ENCODE results near the gene NOS1AP.

NOS1AP gene

DNA sequence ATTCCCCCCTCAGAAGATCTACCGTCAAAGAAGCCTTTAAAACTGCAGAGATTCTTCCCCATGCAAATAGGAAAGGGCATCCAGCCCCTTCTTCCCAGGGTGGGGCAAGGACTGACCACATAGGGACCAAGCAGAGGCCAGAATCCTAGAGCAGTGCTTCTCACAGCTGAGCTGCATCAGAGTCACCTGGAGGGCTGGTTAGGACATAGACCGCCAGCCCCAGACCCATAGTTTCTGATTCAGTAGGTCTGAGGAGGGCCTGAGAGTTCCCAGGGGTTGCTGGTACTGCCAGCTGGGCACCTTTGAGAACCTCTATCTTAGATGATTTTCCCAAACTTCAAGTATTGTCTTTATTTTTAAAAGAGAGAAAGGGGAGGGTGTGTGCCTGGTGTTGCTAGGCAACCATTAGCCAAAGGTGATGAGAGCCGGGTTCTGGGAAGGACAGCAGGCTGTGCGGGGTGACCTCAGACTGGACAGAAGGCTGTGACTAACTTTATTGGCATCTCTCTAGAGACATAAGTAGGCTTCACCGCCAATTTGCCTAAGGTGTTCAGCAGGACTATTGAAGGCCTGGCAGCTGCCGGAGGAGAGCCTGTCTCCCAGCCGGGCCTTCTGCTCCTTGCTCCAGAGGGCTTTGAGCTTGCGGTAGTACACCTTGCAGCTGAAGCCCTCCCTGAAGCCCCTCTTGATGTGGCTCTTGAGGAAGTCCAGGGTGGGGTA lies 304.2 kb downstream of the NOS1AP start:
- no peak for DNase-seq

- DNase-seq: no peak
Measured at GRCh38 chr1:162374406-162374805, 304.9 kb downstream of the NOS1AP start.

DNA sequence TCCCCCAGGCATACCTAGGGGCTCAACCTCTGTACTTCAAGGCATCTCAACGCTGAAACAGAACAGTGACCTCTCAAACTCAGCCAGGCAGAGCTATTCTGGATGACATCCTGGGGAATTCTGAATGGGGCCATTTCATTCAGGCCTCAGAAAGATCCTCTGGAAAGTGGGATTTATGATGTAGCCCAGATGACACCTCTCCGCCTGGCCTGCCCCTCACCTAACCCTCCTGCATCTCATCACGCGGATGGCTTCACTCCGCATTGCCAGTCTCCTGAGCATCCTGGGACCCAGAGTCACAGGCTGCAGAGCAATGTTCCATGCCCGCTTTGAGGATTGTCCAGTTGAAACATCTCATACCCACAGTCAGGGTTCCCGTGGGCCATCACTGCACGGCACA lies 306.0 kb downstream of the NOS1AP start:
- DNase-seq: no peak

DNA sequence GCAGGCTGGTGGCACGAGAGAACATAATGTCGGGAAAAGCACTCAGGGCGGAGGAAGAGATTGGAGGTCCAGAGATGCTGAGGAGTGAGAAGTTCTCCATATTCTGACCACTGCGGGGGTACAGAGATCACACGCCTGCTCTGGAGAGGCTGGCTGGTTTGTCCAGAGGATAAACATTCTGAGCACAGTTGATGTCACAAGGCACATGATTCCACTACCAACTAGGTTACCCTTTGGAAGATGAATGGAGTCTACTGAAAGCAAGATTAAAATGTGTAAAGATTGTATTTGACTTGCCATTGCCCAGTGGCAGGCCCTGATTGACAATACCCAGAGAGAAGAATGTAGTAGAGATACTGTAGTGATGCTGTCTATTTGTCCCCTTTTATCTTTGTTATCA lies 307.2 kb downstream of the NOS1AP start, which contains the start of gene SPATA46:
TSS of gene SPATA46 (minus strand) at position 164 of the 400 bp plus-strand sequence. CDS start at position 100, 64 bp downstream.
- DNase-seq: no peak

GRCh38 chr1:162380061-162380846 lies 310.8 kb downstream of the NOS1AP start:
- no peak for DNase-seq

GRCh38 chr1:162381383-162381782 lies 311.9 kb downstream of the NOS1AP start, which contains the start of gene C1orf226:
C1orf226 (plus strand) TSS chr1:162381728; CDS start chr1:162381902, 174 bp downstream.
- no peak for DNase-seq

DNA sequence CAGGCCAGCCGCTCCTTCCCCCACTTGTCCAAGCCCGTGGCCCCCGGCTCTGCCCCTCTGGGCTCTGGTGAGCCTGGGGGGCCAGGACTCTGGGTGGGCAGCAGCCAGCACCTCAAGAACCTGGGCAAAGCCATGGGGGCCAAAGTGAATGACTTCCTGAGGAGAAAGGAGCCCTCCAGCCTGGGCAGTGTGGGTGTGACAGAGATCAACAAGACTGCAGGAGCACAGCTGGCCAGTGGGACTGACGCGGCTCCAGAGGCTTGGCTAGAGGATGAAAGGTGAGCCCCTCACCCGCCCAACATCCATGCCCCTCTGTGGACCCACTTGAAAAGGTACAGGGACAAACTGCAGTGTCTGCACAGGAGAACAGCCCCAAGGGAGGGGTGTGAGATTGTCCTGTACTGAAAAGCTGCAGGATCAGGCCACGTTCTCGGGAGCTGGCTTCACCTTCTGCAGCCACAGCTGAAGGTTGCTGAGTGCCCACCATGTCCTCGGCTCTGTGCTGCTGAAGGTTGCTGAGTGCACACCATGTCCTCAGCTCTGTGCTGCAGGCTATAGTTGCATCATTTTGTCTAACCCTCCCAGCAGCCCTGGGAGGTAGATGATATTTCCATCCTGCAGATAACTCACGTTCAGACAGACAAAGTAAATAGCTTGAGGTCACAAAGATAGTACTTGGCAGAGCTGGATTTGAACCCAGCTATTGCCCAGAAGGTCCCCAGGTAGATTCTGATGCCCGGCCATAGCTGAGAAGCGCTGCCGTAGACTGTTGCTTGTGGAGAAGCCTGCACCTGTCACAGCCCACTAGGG lies 312.7 kb downstream of the NOS1AP start:
- no peak for DNase-seq

DNA sequence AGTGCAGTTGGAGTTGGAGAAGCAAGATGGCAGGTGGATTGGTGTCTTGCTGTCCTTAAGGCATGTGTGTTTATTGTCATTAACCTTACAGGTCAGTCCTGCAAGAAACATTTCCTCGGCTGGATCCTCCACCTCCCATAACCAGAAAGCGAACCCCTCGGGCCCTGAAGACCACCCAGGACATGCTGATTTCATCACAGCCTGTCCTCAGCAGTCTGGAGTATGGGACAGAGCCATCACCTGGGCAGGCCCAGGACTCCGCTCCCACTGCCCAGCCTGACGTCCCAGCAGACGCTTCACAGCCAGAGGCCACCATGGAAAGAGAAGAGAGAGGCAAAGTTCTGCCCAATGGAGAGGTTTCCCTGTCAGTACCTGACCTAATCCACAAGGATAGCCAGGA lies 313.6 kb downstream of the NOS1AP start:
- no peak for DNase-seq

DNA sequence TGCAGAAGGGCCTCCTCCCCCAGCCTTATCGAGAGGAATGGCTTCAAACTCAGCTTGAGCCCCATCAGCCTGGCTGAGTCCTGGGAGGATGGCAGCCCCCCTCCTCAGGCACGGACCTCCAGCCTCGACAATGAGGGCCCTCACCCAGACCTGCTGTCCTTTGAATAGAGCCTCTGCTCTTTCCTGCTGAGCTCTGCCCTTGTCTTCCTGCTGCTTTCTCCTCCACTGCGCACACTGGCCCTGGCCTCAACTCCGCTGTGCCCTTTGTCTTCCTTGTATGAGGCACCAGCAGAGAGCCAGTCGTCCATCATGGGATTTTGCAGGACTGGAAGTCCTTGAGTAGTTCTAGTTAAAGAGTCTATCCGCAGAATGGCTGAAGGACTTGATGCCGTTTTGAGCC lies 314.0 kb downstream of the NOS1AP start:
- DNase-seq: no peak

DNA sequence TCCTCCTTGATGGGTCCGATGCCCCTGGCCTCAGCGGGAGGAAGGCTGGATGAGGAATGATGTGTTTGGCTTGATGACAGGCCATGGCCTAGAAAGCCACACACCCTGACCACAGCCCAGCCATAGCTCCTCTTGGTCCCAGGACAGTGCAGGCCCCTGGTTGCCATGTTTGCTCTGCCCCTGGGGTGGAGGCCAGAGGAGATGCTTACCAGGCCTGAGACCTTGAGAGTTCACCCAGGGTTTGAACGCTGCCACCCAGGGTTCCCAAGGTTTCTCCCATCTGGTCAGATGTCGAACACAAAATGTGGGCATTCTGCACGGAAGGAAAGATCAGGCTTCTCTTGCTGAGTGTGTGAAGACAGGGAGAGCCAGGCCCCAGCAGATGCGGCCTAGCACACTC lies 314.6 kb downstream of the NOS1AP start:
- DNase-seq: no peak

DNA sequence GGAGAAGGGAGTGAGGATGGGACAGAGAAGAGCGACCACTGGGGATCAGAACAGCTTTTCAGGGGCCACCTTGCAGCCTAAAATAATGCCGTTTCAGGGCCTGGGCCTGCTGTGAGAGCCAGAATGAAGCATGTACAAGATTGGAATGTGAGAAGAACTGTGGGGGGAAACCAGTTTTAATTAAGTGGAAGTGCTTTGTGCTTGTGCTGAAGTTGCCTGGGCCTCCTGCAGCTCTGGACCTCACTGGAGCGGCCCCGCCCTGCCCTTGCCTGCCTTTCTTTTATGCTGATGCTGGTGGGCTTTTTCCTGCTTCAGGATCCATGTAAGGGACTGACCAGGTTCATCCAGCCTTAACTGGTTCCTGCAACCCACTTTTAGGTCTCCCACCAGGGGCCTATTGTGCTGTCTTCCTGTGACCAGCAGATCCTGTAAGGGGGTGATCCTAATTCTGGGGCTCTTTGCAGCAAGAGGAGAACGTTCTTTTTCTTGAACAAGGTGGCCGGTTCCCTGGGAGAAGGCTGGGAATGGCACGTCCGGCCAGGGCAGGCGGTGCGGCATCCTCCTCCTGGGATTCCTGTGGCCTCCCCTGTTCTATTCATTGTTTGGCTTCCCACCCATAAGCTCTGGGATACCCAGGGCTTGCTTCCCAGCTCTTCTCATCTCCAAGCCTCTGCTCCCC lies 315.2 kb downstream of the NOS1AP start:
- no peak for DNase-seq

GRCh38 chr1:162385280-162385623 lies 315.8 kb downstream of the NOS1AP start:
- DNase-seq: no peak

DNA sequence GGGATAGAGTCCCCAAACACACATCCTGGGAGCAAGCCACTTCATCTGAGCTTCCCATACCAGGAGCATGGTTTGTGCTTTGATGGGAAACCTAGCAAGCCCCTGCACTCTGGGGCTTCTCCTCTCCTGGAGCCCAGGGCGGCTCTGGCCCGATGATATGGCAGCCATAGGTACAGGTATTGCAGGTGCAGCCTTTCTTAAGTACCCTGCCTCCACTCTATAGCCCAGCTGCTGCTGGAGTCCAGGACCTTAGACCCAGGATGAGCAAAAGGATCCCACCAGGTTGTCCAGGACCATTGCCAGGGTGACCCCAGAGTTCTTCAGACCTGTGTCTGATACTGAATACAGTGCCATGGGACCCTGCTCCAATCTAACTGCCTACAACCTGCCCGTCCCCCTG lies 316.2 kb downstream of the NOS1AP start:
- no peak for DNase-seq

- no peak for DNase-seq
Measured at GRCh38 chr1:162386292-162387225, 317.1 kb downstream of the NOS1AP start.

DNA sequence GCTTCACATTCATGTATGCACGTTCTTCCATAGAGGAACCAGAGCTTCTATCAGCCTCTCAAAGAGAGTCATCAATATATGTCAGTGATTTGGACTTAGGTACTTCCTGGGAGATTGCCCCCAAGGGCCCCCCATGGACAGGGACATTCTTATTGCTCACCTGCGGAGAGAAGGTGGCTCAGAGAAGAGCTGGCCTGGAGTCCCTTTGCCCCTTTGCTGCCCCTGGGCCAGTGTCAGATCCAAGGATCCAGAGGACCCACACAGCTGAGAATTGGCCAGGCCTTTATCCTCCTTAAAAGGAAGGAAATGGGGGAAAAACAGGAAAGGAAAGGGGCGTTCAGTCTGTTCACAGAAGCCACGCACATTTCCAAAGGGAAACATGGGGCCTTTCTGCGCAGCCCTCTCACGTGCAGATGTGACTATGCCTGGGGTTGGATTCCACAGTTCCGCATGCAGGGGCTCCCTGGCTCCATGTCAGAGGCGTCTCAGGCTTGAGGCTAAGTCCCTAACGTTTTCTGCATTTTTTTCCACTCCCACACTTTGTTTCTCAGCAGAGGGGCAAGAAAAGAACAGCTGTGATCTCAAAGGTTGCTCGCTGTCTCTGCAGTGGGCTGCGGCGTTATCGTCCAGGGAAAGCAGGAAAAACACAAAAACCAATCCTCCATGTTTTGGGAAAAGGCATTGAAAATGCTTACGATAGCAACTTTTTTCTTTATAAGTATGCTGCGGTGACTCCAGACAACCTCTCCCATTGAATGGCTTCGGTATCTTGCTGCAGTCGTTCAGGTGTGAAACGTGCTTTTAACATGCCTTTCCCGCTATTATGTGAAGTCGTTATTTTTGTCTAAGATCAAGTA lies 318.0 kb downstream of the NOS1AP start:
- no peak for DNase-seq

DNA sequence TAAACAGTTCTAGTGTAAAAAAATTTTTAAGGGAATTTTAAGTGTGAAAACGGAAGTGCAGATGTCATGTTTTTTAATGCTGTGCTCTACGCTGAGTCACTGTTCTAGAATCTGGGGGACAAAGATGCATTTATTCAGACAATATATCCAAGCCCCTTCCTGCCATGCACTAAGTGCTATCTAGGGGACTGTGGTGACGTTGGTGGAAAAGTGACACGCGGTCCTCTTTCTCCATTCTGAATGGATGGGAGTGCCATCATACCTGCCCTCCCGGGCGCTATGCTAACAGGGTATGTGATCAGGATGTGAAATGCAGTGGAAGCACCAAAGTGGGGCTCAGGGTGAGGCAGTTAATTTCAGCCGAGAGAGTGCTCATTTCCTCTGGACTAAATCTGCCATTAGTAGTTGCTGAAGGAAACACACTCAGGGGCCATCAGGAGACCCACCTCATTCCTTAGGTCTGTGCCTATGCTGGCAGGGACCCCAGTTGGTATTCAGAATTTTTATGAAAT lies 318.6 kb downstream of the NOS1AP start:
- DNase-seq: no peak

- no peak for DNase-seq
Measured at GRCh38 chr1:162388615-162389014, 319.1 kb downstream of the NOS1AP start.

GRCh38 chr1:162389021-162389818 lies 319.7 kb downstream of the NOS1AP start:
- DNase-seq: no peak

GRCh38 chr1:162389971-162390370 lies 320.5 kb downstream of the NOS1AP start:
- no peak for DNase-seq
